Measurements from ENCODE around the gene RHPN2.

- no peak for TF ChIP-seq FOXK2 (IDR thresholded peaks at IDR 0.05)
- TF ChIP-seq L3MBTL2 (conservative IDR thresholded peaks at IDR 0.05): no peak
- no peak for TF ChIP-seq SP1 (IDR thresholded peaks at IDR 0.05)
- TF ChIP-seq SUZ12 (IDR thresholded peaks at IDR 0.05): no peak
- no peak for TF ChIP-seq NFRKB (IDR thresholded peaks at IDR 0.05)
- TF ChIP-seq ARNT (IDR thresholded peaks at IDR 0.05): no peak
- no peak for TF ChIP-seq FOXM1 (IDR thresholded peaks at IDR 0.05; ENCODE audit: borderline replicate concordance)
- no peak for TF ChIP-seq ELF4 (IDR thresholded peaks at IDR 0.05)
- no peak for TF ChIP-seq HDGF (IDR thresholded peaks at IDR 0.05; ENCODE audit: borderline replicate concordance)
- no peak for TF ChIP-seq ZNF384 (IDR thresholded peaks at IDR 0.05)
- no peak for TF ChIP-seq TARDBP (IDR thresholded peaks at IDR 0.05)
Measured at GRCh38 chr19:33052352-33052972, 12.2 kb downstream of the RHPN2 start.
